ENCODE data around the gene LIPK.
"Not testable (repeated sequence)": the region's sequence is repeated elsewhere in the genome, so short reads cannot be mapped to it uniquely, and the experiment has no call there.

Gene LIPK

GRCh38 chr10:88705958-88706357, at the start of gene LIPK:
LIPK (plus strand) TSS chr10:88706249; CDS start chr10:88724544, 18,295 bp downstream.
- FAIRE-seq (no peak), DNase-seq (ENCODE audit: low spot score) (no peak)

GRCh38 chr10:88657901-88658300, 48.1 kb upstream of the LIPK start:
- no peak for FAIRE-seq
- no peak for DNase-seq (ENCODE audit: low spot score)

GRCh38 chr10:88659725-88660597, 46.1 kb upstream of the LIPK start:
- FAIRE-seq = no peak
- DNase-seq (ENCODE audit: low spot score) = no peak

- FAIRE-seq = no peak
Observed at GRCh38 chr10:88660598-88660884, 45.5 kb upstream of the LIPK start.

GRCh38 chr10:88661018-88661417, 45.0 kb upstream of the LIPK start:
- DNase-seq (ENCODE audit: low spot score) (no peak), FAIRE-seq (no peak)

More at GRCh38 chr10:88660598-88660884, 45.5 kb upstream of the LIPK start:
- no peak for DNase-seq (ENCODE audit: low spot score)

- DNase-seq (ENCODE audit: low spot score) (no peak), FAIRE-seq (no peak)
Observed at GRCh38 chr10:88661577-88661976, 44.5 kb upstream of the LIPK start.

- not testable (repeated sequence) for FAIRE-seq; DNase-seq (ENCODE audit: low spot score)
Observed at GRCh38 chr10:88663153-88663552, 42.9 kb upstream of the LIPK start.

- FAIRE-seq (no peak), DNase-seq (ENCODE audit: low spot score) (no peak)
Observed at GRCh38 chr10:88664142-88664541, 41.9 kb upstream of the LIPK start, which contains the start of gene LIPF. LIPF (plus strand) TSS chr10:88664442; CDS start chr10:88667298, 2,856 bp downstream.

- DNase-seq (ENCODE audit: low spot score) (no peak), FAIRE-seq (no peak)
Observed at GRCh38 chr10:88668465-88668864, 37.6 kb upstream of the LIPK start.

- DNase-seq (ENCODE audit: low spot score) (no peak), FAIRE-seq (no peak)
Observed at GRCh38 chr10:88670497-88670896, 35.6 kb upstream of the LIPK start.

- no peak for FAIRE-seq
- DNase-seq (ENCODE audit: low spot score) = no peak
Observed at GRCh38 chr10:88672041-88672440, 34.0 kb upstream of the LIPK start.

GRCh38 chr10:88676283-88677060, 29.6 kb upstream of the LIPK start:
- FAIRE-seq (no peak), DNase-seq (ENCODE audit: low spot score) (no peak)

- DNase-seq (ENCODE audit: low spot score) (no peak), FAIRE-seq (no peak)
Observed at GRCh38 chr10:88680958-88681357, 25.1 kb upstream of the LIPK start.

GRCh38 chr10:88682491-88682890, 23.6 kb upstream of the LIPK start:
- DNase-seq (ENCODE audit: low spot score) = no peak
- no peak for FAIRE-seq

GRCh38 chr10:88687853-88688467, 18.1 kb upstream of the LIPK start:
- FAIRE-seq = no peak
- DNase-seq (ENCODE audit: low spot score) = peak; percentile 21

GRCh38 chr10:88689366-88689765, 16.7 kb upstream of the LIPK start:
- DNase-seq (ENCODE audit: low spot score) = peak; percentile 4
- FAIRE-seq = no peak

GRCh38 chr10:88693392-88694020, 12.5 kb upstream of the LIPK start:
- no peak for DNase-seq (ENCODE audit: low spot score)
- no peak for FAIRE-seq

GRCh38 chr10:88702848-88703597, 3.0 kb upstream of the LIPK start:
- no peak for FAIRE-seq
- DNase-seq (ENCODE audit: low spot score) = peak; percentile 62

- FAIRE-seq (no peak), DNase-seq (ENCODE audit: low spot score) (peak; percentile 40)
Observed at GRCh38 chr10:88707429-88708155, 1.5 kb downstream of the LIPK start.

- not testable (repeated sequence) for FAIRE-seq; DNase-seq (ENCODE audit: low spot score)
Observed at GRCh38 chr10:88709361-88709760, 3.3 kb downstream of the LIPK start.

All from urothelium cell line (cell line).